ENCODE data around the gene IL27RA. TPM values are rescaled to one million over a fixed set of nuclear protein-coding genes. Genes with fewer than 3 reads are reported as not detected.
"Not testable (repeated sequence)": the region's sequence is repeated elsewhere in the genome, so short reads cannot be mapped to it uniquely, and the experiment has no call there.

The IL27RA gene
- total RNA-seq, 1 donor, result 3.9 TPM

GRCh38 chr19:14035159-14035558 lies 3.6 kb downstream of the IL27RA start:
- DNase-seq (ENCODE audit: low read depth), result not testable (repeated sequence)

GRCh38 chr19:14035706-14036105 lies 4.1 kb downstream of the IL27RA start:
- DNase-seq (ENCODE audit: low read depth), result no peak
- TF ChIP-seq CTCF (IDR thresholded peaks at IDR 0.05; ENCODE audit: insufficient read depth, low read depth, low read length), result no peak
- H3K4me3 ChIP-seq (ENCODE audit: low read depth, low read length), result no peak overlapping the region

More at GRCh38 chr19:14035159-14035558, 3.6 kb downstream of the IL27RA start:
- peak; percentile 9 for TF ChIP-seq CTCF (IDR thresholded peaks at IDR 0.05; ENCODE audit: insufficient read depth, low read depth, low read length)
- not testable (repeated sequence) for H3K4me3 ChIP-seq (ENCODE audit: low read depth, low read length)

- H3K4me3 ChIP-seq (ENCODE audit: low read depth, low read length), result no peak overlapping the region
- no peak for DNase-seq (ENCODE audit: low read depth)
- TF ChIP-seq CTCF (IDR thresholded peaks at IDR 0.05; ENCODE audit: insufficient read depth, low read depth, low read length), result no peak
Measured at GRCh38 chr19:14039181-14039580, 7.6 kb downstream of the IL27RA start.

GRCh38 chr19:14042659-14043608 lies 11.4 kb downstream of the IL27RA start:
- peak; percentile 59 for TF ChIP-seq CTCF (IDR thresholded peaks at IDR 0.05; ENCODE audit: insufficient read depth, low read depth, low read length)
- DNase-seq (ENCODE audit: low read depth), result peak; percentile 77
- H3K4me3 ChIP-seq (ENCODE audit: low read depth, low read length), result not testable (repeated sequence)

GRCh38 chr19:14047866-14048265 lies 16.3 kb downstream of the IL27RA start:
- H3K4me3 ChIP-seq (ENCODE audit: low read depth, low read length); DNase-seq (ENCODE audit: low read depth): not testable (repeated sequence)

GRCh38 chr19:14048443-14049153 lies 17.0 kb downstream of the IL27RA start:
- H3K4me3 ChIP-seq (ENCODE audit: low read depth, low read length), result no peak overlapping the region
- DNase-seq (ENCODE audit: low read depth), result no peak
- TF ChIP-seq CTCF (IDR thresholded peaks at IDR 0.05; ENCODE audit: insufficient read depth, low read depth, low read length), result peak; percentile 83

- DNase-seq (ENCODE audit: low read depth), result no peak
- no peak overlapping the region for H3K4me3 ChIP-seq (ENCODE audit: low read depth, low read length)
- TF ChIP-seq CTCF (IDR thresholded peaks at IDR 0.05; ENCODE audit: insufficient read depth, low read depth, low read length), result no peak
Measured at GRCh38 chr19:14050512-14050911, 18.9 kb downstream of the IL27RA start.

GRCh38 chr19:14050961-14051360 lies 19.4 kb downstream of the IL27RA start:
- not testable (repeated sequence) for H3K4me3 ChIP-seq (ENCODE audit: low read depth, low read length); DNase-seq (ENCODE audit: low read depth)

Measured in fibroblast of villous mesenchyme (primary cell).